HCT116 (cell line): ENCODE data around the gene FAM83G. TPM values are rescaled to one million over a fixed set of nuclear protein-coding genes. Genes with fewer than 3 reads are reported as not detected.

Experiments
- ATAC-seq: fragments of 200-7000 bp; cut with Tn5 transposase; 2 replicates; pipeline ENCODE4 v1.9.1; 2020; ENCODE audit warnings: mild to moderate bottlenecking, moderate library complexity
- BruUV-seq: library from RNA; stranded (reverse); fragments of 400-500 nt; replicated peaks from 2 replicates; lab custom pipeline; 2021; lab: Mats Ljungman, UMichigan
- CTCF ChIA-PET: fragments of 300-600 bp; sonication (Branson Sonifier 250); formaldehyde crosslinking; loops from one replicate; lab custom pipeline; 2021; ENCODE audit warnings: antibody characterized with exemption; lab: Charles Lee
- POLR2A ChIA-PET: fragments of 300-600, 350-600 bp; sonication (Branson Sonifier 250); formaldehyde crosslinking; loops from one replicate; lab custom pipeline; 2021; ENCODE audit warnings: antibody characterized with exemption; lab: Charles Lee
- RAD21 ChIA-PET, 2 experiments: fragments of 300-600 bp; sonication (Branson Sonifier 250); formaldehyde crosslinking; loops; one replicate each; lab custom pipeline; 2023; ENCODE audit warnings: low total read pairs in 2 of 2; ENCODE audit not compliant: uncharacterized antibody in 2 of 2, unreplicated experiment in 2 of 2, low non-redundant PET in 1 of 2; lab: Charles Lee
- DNase-seq: peaks from one replicate; pipeline ENCODE4 v3.0.0-alpha.2; 2010; ENCODE audit warnings: low read depth, low spot score
- H2AFZ ChIP-seq: fragments of 200-600 bp; shearing (Covaris generic), sonication (generic); 2 replicates; pipeline ENCODE4 v1.6.1; 2017; ENCODE audit warnings: low read depth, mixed run types, mixed read lengths, antibody characterized with exemption, low read length; ENCODE audit not compliant: poor library complexity, severe bottlenecking
- H3K27ac ChIP-seq: 2 replicates; pipeline ENCODE4 v1.5.1; 2012; ENCODE audit warnings: low read depth, low read length
- H3K27me3 ChIP-seq: fragments of 200-600 bp; sonication (generic); 2 replicates; pipeline ENCODE4 v1.6.1; 2016; ENCODE audit warnings: mixed run types, low read length, mixed read lengths; ENCODE audit not compliant: insufficient read depth
- H3K36me3 ChIP-seq, 2 experiments: fragments of 200-500 bp in 1 of 2; fragments of 200-600 bp in 1 of 2; sonication (Bioruptor generic) in 1 of 2; sonication (generic) in 1 of 2; 2 replicates each; pipeline versions ENCODE4 v1.5.1 to v1.6.1; 2014 to 2016; ENCODE audit warnings: low read length in 2 of 2, inconsistent platforms in 1 of 2, mixed read lengths in 1 of 2, mixed run types in 1 of 2; ENCODE audit not compliant: insufficient read depth in 2 of 2, control insufficient read depth in 1 of 2
- H3K4me1 ChIP-seq, 2 experiments: fragments of 200-600 bp in 1 of 2; sonication (generic) in 1 of 2; 2 replicates each; pipeline versions ENCODE4 v1.5.1 to v1.6.1; 2012 to 2017; ENCODE audit warnings: low read length in 2 of 2, inconsistent platforms in 1 of 2, mild to moderate bottlenecking in 1 of 2, mixed read lengths in 1 of 2, mixed run types in 1 of 2, moderate library complexity in 1 of 2; ENCODE audit not compliant: insufficient read depth in 2 of 2, control insufficient read depth in 1 of 2
- H3K4me2 ChIP-seq: fragments of 200-600 bp; sonication (generic); 2 replicates; pipeline ENCODE4 v1.6.1; 2017; ENCODE audit warnings: mixed run types, low read length, mixed read lengths
- H3K4me3 ChIP-seq, 2 experiments: fragments of 200-600 bp in 1 of 2; sonication (generic) in 1 of 2; replicated peaks in 1 of 2; 2 replicates each; pipeline ENCODE4 v1.5.1; 2011 to 2016; ENCODE audit warnings: low read length in 2 of 2, control low read depth in 1 of 2, low read depth in 1 of 2, mild to moderate bottlenecking in 1 of 2, mixed read lengths in 1 of 2, mixed run types in 1 of 2
- H3K79me2 ChIP-seq: fragments of 200-600 bp; sonication (generic); 2 replicates; pipeline ENCODE4 v1.6.1; 2017; ENCODE audit warnings: mild to moderate bottlenecking, mixed run types, low read length, moderate library complexity, mixed read lengths; ENCODE audit not compliant: insufficient read depth
- H3K9ac ChIP-seq: fragments of 200-600 bp; sonication (generic); 2 replicates; pipeline ENCODE4 v1.6.1; 2016; ENCODE audit warnings: low read length, mixed read lengths
- H3K9me2 ChIP-seq: fragments of 200-600 bp; sonication (generic), shearing (Covaris generic); 2 replicates; pipeline ENCODE4 v1.6.1; 2017; ENCODE audit warnings: mixed run types, mild to moderate bottlenecking, moderate library complexity; ENCODE audit not compliant: insufficient read depth
- H3K9me3 ChIP-seq, 2 experiments: fragments of 200-500 bp in 1 of 2; fragments of 200-600 bp in 1 of 2; sonication (Bioruptor generic) in 1 of 2; sonication (generic) in 1 of 2; 2 replicates each; pipeline ENCODE4 v1.6.1; 2014 to 2017; ENCODE audit warnings: low read length in 2 of 2, mixed read lengths in 2 of 2, inconsistent platforms in 1 of 2, low read depth in 1 of 2, mild to moderate bottlenecking in 1 of 2, mixed run types in 1 of 2, moderate library complexity in 1 of 2; ENCODE audit not compliant: control insufficient read depth in 1 of 2, insufficient read depth in 1 of 2
- H4K20me1 ChIP-seq: fragments of 200-600 bp; sonication (generic), shearing (Covaris generic); 2 replicates; pipeline ENCODE4 v1.6.1; 2017; ENCODE audit warnings: mixed run types, mild to moderate bottlenecking, moderate library complexity; ENCODE audit not compliant: insufficient read depth
- CEBPB ChIP-seq: IDR thresholded peaks from 2 replicates; pipeline ENCODE4 v1.6.1; 2012; ENCODE audit warnings: low read depth
- EGR1 ChIP-seq: IDR thresholded peaks from 2 replicates; pipeline ENCODE4 v1.6.1; 2012; ENCODE audit warnings: low read depth
- EZH2phosphoT487 ChIP-seq: fragments of 200-600 bp; IDR thresholded peaks from 2 replicates; pipeline ENCODE4 v1.6.1; 2018; ENCODE audit warnings: antibody characterized with exemption, borderline replicate concordance
- FOSL1 ChIP-seq: IDR thresholded peaks from 2 replicates; pipeline ENCODE4 v1.6.1; 2012; ENCODE audit warnings: low read depth
- POLR2A ChIP-seq: IDR thresholded peaks from 2 replicates; pipeline ENCODE4 v1.7.0; 2011; ENCODE audit warnings: borderline replicate concordance; ENCODE audit not compliant: insufficient read depth, insufficient read length; ENCODE audit errors: extremely low read depth
- POLR2AphosphoS5 ChIP-seq: IDR thresholded peaks from 2 replicates; pipeline ENCODE4 v1.6.1; 2011; ENCODE audit warnings: mild to moderate bottlenecking, low read depth, low read length, moderate library complexity
- SIN3A ChIP-seq: IDR thresholded peaks from 2 replicates; pipeline ENCODE4 v1.6.1; 2012; ENCODE audit warnings: low read depth
- SP1 ChIP-seq: IDR thresholded peaks from 2 replicates; pipeline ENCODE4 v1.6.1; 2012; ENCODE audit warnings: low read depth
- YY1 ChIP-seq: IDR thresholded peaks from 2 replicates; pipeline ENCODE4 v1.6.1; 2011; ENCODE audit warnings: low read length, low read depth, moderate library complexity, mild to moderate bottlenecking; ENCODE audit not compliant: insufficient replicate concordance; ENCODE audit errors: extremely low read depth
- ZFX ChIP-seq: fragments of 450-650 bp; IDR thresholded peaks from 2 replicates; pipeline ENCODE4 v1.6.1; 2017
- ZNF274 ChIP-seq: fragments of 200-500 bp; sonication (Bioruptor generic); IDR thresholded peaks from 2 replicates; pipeline ENCODE4 v1.6.1; 2014; ENCODE audit warnings: mild to moderate bottlenecking, low read depth, low read length, inconsistent platforms
- intact Hi-C: fragments of 100-400 bp; cut with micrococcal nuclease; formaldehyde crosslinking; loops from 2 replicates; pipeline ENCODE4 v1.10.0; 2022
- total RNA-seq: library from RNA; stranded (reverse); gene quantifications from one replicate; pipeline ENCODE4 v1.2.1, GENCODE V29; 2021; ENCODE audit not compliant: unreplicated experiment
- TF ChIP-seq, protein P1 (sequence below): IDR thresholded peaks from 2 replicates; pipeline ENCODE4 v1.6.1; 2012
- TF ChIP-seq, protein P2 (sequence below): IDR thresholded peaks from 2 replicates; pipeline ENCODE4 v1.6.1; 2012
- TF ChIP-seq, protein P3 (sequence below), 3 experiments: fragments of 200-600 bp in 1 of 3; sonication (generic) in 1 of 3; IDR thresholded peaks in 2 of 3; conservative IDR thresholded peaks in 1 of 3; 2 replicates each; pipeline ENCODE4 v1.5.1; 2012 to 2017; ENCODE audit warnings: low read depth in 2 of 3, low read length in 2 of 3, antibody characterized with exemption in 1 of 3, borderline replicate concordance in 1 of 3, control low read depth in 1 of 3, mild to moderate bottlenecking in 1 of 3, mixed read lengths in 1 of 3, mixed run types in 1 of 3, moderate library complexity in 1 of 3; ENCODE audit not compliant: insufficient read depth in 1 of 3

The FAM83G gene
- total RNA-seq, 1 experiment from 2014 or later = 33.9 TPM

DNA sequence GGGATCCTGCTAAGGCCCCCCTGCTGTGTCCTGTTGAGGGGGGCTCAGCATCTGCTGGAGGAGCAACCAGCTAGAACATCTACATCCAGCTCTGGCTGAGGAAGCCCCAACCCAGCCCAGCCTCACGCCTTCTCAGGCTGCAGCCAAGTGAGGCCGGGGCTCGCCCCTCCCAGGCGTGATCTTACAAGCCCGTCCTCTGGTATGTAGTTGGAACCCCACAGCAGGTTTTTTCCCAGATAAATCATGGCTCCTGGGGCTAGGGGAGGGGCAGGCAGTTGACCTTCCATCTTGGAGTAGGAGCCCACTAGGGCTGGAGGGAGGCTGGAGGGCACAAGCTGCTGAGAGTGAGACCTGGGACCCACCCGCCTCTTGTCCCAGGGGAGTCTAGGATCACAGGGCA, 4.7 kb downstream of the FAM83G start:
- H3K79me2 ChIP-seq = peaks cover 91% of the 10 kb centered on the region
- ATAC-seq (no peak), DNase-seq (no peak)
- H3K4me1 ChIP-seq = peaks cover 9 to 23% of the 10 kb centered on the region in 2 experiments; a peak in 3 of 4 replicates
- no peak overlapping the region for H3K9ac ChIP-seq
- no peak overlapping the region for H3K27ac ChIP-seq
- no peaks in the 10 kb centered on the region for H3K9me2 ChIP-seq
- POLR2A ChIA-PET = no interaction called here
- no peaks in the 10 kb centered on the region for H3K27me3 ChIP-seq
- H2AFZ ChIP-seq = no peak overlapping the region
- no peaks in the 10 kb centered on the region; the same call in 1 of the 2 replicates for H4K20me1 ChIP-seq
- RAD21 ChIA-PET = no interaction called here
- intact Hi-C loops = no loop called here
- TF ChIP-seq ZNF274 (no peak), YY1 (no peak), POLR2AphosphoS5 (no peak), SIN3A (no peak), SP1 (no peak)
- TF ChIP-seq, protein P1, sequence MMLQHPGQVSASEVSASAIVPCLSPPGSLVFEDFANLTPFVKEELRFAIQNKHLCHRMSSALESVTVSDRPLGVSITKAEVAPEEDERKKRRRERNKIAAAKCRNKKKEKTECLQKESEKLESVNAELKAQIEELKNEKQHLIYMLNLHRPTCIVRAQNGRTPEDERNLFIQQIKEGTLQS = no peak
- TF ChIP-seq, protein P2, sequence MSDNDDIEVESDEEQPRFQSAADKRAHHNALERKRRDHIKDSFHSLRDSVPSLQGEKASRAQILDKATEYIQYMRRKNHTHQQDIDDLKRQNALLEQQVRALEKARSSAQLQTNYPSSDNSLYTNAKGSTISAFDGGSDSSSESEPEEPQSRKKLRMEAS = no peak
- H3K4me3 ChIP-seq = no peak overlapping the region
- H3K9me3 ChIP-seq = peaks cover 0 to 5% of the 10 kb centered on the region in 2 experiments; a peak in 2 of 4 replicates
- CTCF ChIA-PET = no interaction called here
- BruUV-seq = no TSS peak
- no peak overlapping the region for H3K4me2 ChIP-seq
- peaks cover 9 to 66% of the 10 kb centered on the region in 2 experiments; a peak in 3 of 4 replicates for H3K36me3 ChIP-seq

DNA sequence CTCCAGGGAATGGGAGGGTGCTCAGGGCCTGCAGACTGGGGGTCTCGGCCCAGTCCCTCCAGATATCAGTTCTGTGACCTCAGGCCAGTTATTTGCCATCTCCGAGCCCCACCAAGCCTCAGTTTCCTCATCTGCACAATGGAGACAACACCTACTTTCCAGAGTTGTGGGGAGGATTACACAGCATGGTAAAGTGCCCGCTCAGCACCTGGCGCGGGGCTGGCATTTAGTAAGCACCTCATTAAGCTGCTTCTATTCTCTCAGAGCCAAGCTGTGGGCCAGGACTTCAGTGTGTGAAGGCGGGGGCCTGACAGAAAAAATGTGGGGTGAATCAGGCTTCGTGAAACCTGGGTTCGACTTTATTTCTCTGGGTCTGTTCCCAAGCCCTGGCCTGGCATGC, 5.2 kb downstream of the FAM83G start:
- Histone ChIP-seq H2AFZ (no peak overlapping the region), H4K20me1 (no peaks in the 10 kb centered on the region; the same call in 1 of the 2 replicates), H3K4me2 (no peak overlapping the region), H3K36me3 (peaks cover 9 to 66% of the 10 kb centered on the region in 2 experiments; a peak in 3 of 4 replicates), H3K4me1 (peaks cover 9 to 20% of the 10 kb centered on the region in 2 experiments; a peak in 3 of 4 replicates), H3K9me3 (peaks cover 0 to 5% of the 10 kb centered on the region in 2 experiments; a peak in 2 of 4 replicates), H3K27ac (no peak overlapping the region), H3K9ac (no peak overlapping the region), H3K4me3 (no peak overlapping the region), H3K79me2 (peaks cover 95% of the 10 kb centered on the region), H3K9me2 (no peaks in the 10 kb centered on the region), H3K27me3 (no peaks in the 10 kb centered on the region)
- BruUV-seq = no TSS peak
- ATAC-seq (no peak), DNase-seq (no peak)
- RAD21 ChIA-PET = no interaction called here
- CTCF ChIA-PET = no interaction called here
- intact Hi-C loops = no loop called here
- POLR2A ChIA-PET = no interaction called here
- TF ChIP-seq FOSL1 = no peak
- TF ChIP-seq POLR2A = no peak
- TF ChIP-seq, protein P1 = no peak
- no peak for TF ChIP-seq ZFX
- no peak for TF ChIP-seq EZH2phosphoT487
- TF ChIP-seq POLR2AphosphoS5 = no peak
- TF ChIP-seq, protein P2 = no peak
- TF ChIP-seq, protein P3, sequence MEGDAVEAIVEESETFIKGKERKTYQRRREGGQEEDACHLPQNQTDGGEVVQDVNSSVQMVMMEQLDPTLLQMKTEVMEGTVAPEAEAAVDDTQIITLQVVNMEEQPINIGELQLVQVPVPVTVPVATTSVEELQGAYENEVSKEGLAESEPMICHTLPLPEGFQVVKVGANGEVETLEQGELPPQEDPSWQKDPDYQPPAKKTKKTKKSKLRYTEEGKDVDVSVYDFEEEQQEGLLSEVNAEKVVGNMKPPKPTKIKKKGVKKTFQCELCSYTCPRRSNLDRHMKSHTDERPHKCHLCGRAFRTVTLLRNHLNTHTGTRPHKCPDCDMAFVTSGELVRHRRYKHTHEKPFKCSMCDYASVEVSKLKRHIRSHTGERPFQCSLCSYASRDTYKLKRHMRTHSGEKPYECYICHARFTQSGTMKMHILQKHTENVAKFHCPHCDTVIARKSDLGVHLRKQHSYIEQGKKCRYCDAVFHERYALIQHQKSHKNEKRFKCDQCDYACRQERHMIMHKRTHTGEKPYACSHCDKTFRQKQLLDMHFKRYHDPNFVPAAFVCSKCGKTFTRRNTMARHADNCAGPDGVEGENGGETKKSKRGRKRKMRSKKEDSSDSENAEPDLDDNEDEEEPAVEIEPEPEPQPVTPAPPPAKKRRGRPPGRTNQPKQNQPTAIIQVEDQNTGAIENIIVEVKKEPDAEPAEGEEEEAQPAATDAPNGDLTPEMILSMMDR (IDR thresholded peaks at IDR 0.05 in 2 of 3, conservative IDR thresholded peaks at IDR 0.05 in 1 of 3; ENCODE audit: borderline replicate concordance in 1 of 3, insufficient read depth in 1 of 3, low read depth in 2 of 3, low read length in 2 of 3) = no peak
- TF ChIP-seq CEBPB = no peak
- no peak for TF ChIP-seq EGR1
- no peak for TF ChIP-seq SIN3A
- no peak for TF ChIP-seq SP1
- TF ChIP-seq YY1 = no peak
